ENCODE measurements around the gene IL17F.

The IL17F gene

DNA sequence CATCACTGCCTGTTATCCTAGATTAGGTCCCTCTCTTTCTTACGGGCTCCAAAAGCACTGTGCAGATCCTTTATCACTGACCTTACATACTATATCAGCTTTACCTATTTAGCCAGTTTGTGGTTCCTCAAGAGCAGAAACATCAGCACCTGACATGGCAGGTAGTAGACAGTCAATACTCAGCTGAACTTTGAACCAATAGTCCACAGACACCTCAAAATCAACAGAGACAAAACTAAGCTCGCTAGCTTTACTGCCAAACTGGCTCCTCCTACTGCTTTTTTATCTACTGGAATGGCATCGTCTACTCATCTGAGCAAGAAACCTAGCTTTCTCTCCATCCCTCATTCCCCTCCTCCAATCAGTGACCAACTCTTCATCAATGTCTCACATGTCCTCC is 52.5 kb downstream of the IL17F start:
- H2AFZ ChIP-seq (ENCODE audit: low read depth): no peak overlapping the region
- H4K20me1 ChIP-seq (ENCODE audit: insufficient read depth): no peaks in the 10 kb centered on the region
- H3K36me3 ChIP-seq (ENCODE audit: insufficient read depth): no peaks in the 10 kb centered on the region
- no peaks in the 10 kb centered on the region for H3K27me3 ChIP-seq (ENCODE audit: insufficient read depth, low read depth)
- peaks cover 19% of the 10 kb centered on the region for H3K4me1 ChIP-seq (ENCODE audit: low read depth, poor library complexity, severe bottlenecking)
- no peaks in the 10 kb centered on the region for H3K79me2 ChIP-seq (ENCODE audit: insufficient read depth, low read depth)
- TF ChIP-seq, protein P1, sequence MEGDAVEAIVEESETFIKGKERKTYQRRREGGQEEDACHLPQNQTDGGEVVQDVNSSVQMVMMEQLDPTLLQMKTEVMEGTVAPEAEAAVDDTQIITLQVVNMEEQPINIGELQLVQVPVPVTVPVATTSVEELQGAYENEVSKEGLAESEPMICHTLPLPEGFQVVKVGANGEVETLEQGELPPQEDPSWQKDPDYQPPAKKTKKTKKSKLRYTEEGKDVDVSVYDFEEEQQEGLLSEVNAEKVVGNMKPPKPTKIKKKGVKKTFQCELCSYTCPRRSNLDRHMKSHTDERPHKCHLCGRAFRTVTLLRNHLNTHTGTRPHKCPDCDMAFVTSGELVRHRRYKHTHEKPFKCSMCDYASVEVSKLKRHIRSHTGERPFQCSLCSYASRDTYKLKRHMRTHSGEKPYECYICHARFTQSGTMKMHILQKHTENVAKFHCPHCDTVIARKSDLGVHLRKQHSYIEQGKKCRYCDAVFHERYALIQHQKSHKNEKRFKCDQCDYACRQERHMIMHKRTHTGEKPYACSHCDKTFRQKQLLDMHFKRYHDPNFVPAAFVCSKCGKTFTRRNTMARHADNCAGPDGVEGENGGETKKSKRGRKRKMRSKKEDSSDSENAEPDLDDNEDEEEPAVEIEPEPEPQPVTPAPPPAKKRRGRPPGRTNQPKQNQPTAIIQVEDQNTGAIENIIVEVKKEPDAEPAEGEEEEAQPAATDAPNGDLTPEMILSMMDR (conservative IDR thresholded peaks at IDR 0.05; ENCODE audit: low read depth, low read length): no peak
- no peak overlapping the region for H3K4me2 ChIP-seq
- no peak overlapping the region for H3K9ac ChIP-seq
- no peak overlapping the region for H3K4me3 ChIP-seq (IDR thresholded peaks at IDR 0.05; ENCODE audit: insufficient read depth, low read depth, low read length)
- no peak overlapping the region for H3K27ac ChIP-seq

DNA sequence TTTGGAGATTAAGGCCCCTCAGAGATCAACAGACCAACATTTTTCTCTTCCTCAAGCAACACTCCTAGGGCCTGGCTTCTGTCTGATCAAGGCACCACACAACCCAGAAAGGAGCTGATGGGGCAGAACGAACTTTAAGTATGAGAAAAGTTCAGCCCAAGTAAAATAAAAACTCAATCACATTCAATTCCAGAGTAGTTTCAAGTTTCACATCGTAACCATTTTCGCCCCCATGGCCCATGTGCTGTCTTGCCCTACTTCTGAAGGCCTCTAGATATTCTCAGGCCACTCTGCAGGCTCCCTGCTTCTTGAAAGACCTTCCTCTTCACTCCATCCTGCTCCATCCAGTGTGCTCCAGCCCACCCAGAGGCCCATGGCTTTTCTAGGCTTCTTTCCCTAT is 53.9 kb downstream of the IL17F start:
- no peaks in the 10 kb centered on the region for H3K27me3 ChIP-seq (ENCODE audit: insufficient read depth, low read depth)
- H3K27ac ChIP-seq: no peak overlapping the region; the same call in 1 of the 2 replicates

DNA sequence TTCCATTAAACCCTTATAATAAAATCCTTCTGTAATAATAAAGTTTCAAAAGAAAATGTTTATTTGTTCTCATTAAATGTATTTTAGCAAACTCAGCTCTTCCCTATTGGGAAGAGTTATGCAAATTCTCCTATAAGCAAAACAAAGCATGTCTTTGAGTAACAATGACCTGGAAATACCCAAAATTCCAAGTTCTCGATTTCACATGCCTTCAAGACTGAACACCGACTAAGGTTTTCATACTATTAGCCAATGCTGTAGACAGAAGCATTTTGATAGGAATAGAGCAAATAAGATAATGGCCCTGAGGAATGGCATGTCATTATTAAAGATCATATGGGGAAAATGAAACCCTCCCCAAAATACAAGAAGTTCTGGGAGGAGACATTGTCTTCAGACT is 54.3 kb downstream of the IL17F start:
- H3K36me3 ChIP-seq (ENCODE audit: insufficient read depth): no peaks in the 10 kb centered on the region
- peak overlapping the region; percentile 17; the same call in 1 of the 2 replicates for H3K4me2 ChIP-seq
- peaks cover 27% of the 10 kb centered on the region for H3K4me1 ChIP-seq (ENCODE audit: low read depth, poor library complexity, severe bottlenecking)
- no peaks in the 10 kb centered on the region for H3K79me2 ChIP-seq (ENCODE audit: insufficient read depth, low read depth)
- no peak overlapping the region for H3K4me3 ChIP-seq (IDR thresholded peaks at IDR 0.05; ENCODE audit: insufficient read depth, low read depth, low read length)
- no peaks in the 10 kb centered on the region for H4K20me1 ChIP-seq (ENCODE audit: insufficient read depth)
- TF ChIP-seq, protein P1 (conservative IDR thresholded peaks at IDR 0.05; ENCODE audit: low read depth, low read length): no peak
- no peak overlapping the region for H2AFZ ChIP-seq (ENCODE audit: low read depth)
- H3K9ac ChIP-seq: no peak overlapping the region
- H3K27me3 ChIP-seq (ENCODE audit: insufficient read depth, low read depth): no peaks in the 10 kb centered on the region
- no peak overlapping the region for H3K27ac ChIP-seq

More for the DNA sequence above, 53.9 kb downstream of the IL17F start:
- TF ChIP-seq, protein P1 (conservative IDR thresholded peaks at IDR 0.05; ENCODE audit: low read depth, low read length): no peak
- H3K79me2 ChIP-seq (ENCODE audit: insufficient read depth, low read depth): no peaks in the 10 kb centered on the region
- H3K4me3 ChIP-seq (IDR thresholded peaks at IDR 0.05; ENCODE audit: insufficient read depth, low read depth, low read length): no peak overlapping the region
- H4K20me1 ChIP-seq (ENCODE audit: insufficient read depth): no peaks in the 10 kb centered on the region
- no peak overlapping the region for H2AFZ ChIP-seq (ENCODE audit: low read depth)
- peak overlapping the region; percentile 17; the same call in 1 of the 2 replicates for H3K4me2 ChIP-seq
- peaks cover 27% of the 10 kb centered on the region for H3K4me1 ChIP-seq (ENCODE audit: low read depth, poor library complexity, severe bottlenecking)
- H3K36me3 ChIP-seq (ENCODE audit: insufficient read depth): no peaks in the 10 kb centered on the region
- no peak overlapping the region for H3K9ac ChIP-seq

DNA sequence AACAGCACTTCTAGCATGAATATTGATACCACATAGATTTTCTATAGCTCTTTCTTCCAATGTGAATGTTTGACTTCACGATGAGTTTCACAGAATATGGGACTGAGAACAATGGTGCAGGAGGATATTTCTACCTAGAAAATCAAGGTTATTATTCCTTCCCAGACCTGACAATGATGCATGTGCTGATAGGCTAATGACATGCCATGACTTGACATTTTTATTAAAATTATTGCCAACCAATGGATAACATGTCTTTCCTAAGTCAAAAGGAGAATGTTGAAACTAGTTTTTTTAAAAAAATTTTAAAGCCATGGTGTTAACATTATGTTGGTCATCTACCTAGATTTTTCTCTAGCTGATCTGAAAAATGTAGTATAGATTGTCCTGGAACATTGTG is 57.2 kb downstream of the IL17F start:
- H3K27ac ChIP-seq: no peak overlapping the region
- peaks cover 46% of the 10 kb centered on the region for H3K4me1 ChIP-seq (ENCODE audit: low read depth, poor library complexity, severe bottlenecking)
- H3K27me3 ChIP-seq (ENCODE audit: insufficient read depth, low read depth): no peaks in the 10 kb centered on the region
- no peaks in the 10 kb centered on the region for H3K36me3 ChIP-seq (ENCODE audit: insufficient read depth)
- no peak overlapping the region for H3K4me3 ChIP-seq (IDR thresholded peaks at IDR 0.05; ENCODE audit: insufficient read depth, low read depth, low read length)
- H3K79me2 ChIP-seq (ENCODE audit: insufficient read depth, low read depth): no peaks in the 10 kb centered on the region
- no peak overlapping the region for H3K9ac ChIP-seq
- no peaks in the 10 kb centered on the region for H4K20me1 ChIP-seq (ENCODE audit: insufficient read depth)
- no peak overlapping the region for H2AFZ ChIP-seq (ENCODE audit: low read depth)
- no peak overlapping the region for H3K4me2 ChIP-seq
- TF ChIP-seq, protein P1 (conservative IDR thresholded peaks at IDR 0.05; ENCODE audit: low read depth, low read length): no peak

Data from KMS-11 (cell line).